ENCODE data around the gene CPNE8.

- TF ChIP-seq CTCF (IDR thresholded peaks at IDR 0.05; ENCODE audit: borderline replicate concordance, extremely low read depth, low read length, poor library complexity, severe bottlenecking), result no peak
- TF ChIP-seq EZH2 (IDR thresholded peaks at IDR 0.05; ENCODE audit: borderline replicate concordance, low read depth, low read length, severe bottlenecking), result no peak
Observed at GRCh38 chr12:38895446-38895845, 9.9 kb downstream of the CPNE8 start.

Data from DND-41 (cell line).